ENCODE data around the gene FAM83G.

FAM83G gene

GRCh38 chr17:18997650-18998196 lies 6.8 kb downstream of the FAM83G start:
- no peak overlapping the region for H2AFZ ChIP-seq (ENCODE audit: low read length)
- no peaks in the 10 kb centered on the region for H4K20me1 ChIP-seq (ENCODE audit: insufficient read depth, low read length, poor library complexity, severe bottlenecking)
- no peak overlapping the region for H3K4me2 ChIP-seq (ENCODE audit: low read depth, low read length, poor library complexity, severe bottlenecking)
- no peak for TF ChIP-seq EZH2phosphoT487 (IDR thresholded peaks at IDR 0.05; ENCODE audit: borderline replicate concordance)
- no peak for TF ChIP-seq CTCF (conservative IDR thresholded peaks at IDR 0.05; ENCODE audit: low read length)
- no peak overlapping the region for H3K9ac ChIP-seq (ENCODE audit: low read depth, low read length, poor library complexity, severe bottlenecking)
- H3K4me1 ChIP-seq (ENCODE audit: insufficient read depth, low read length, poor library complexity, severe bottlenecking), result peaks cover 41% of the 10 kb centered on the region
- no peak overlapping the region for H3K4me3 ChIP-seq (ENCODE audit: low read length, poor library complexity, severe bottlenecking)
- H3K27me3 ChIP-seq (ENCODE audit: insufficient read depth, low read length, poor library complexity, severe bottlenecking), result no peaks in the 10 kb centered on the region
- no peaks in the 10 kb centered on the region for H3K36me3 ChIP-seq (ENCODE audit: insufficient read depth, low read length)
- H3K79me2 ChIP-seq (ENCODE audit: insufficient read depth, low read length), result no peaks in the 10 kb centered on the region
- no peaks in the 10 kb centered on the region for H3K9me2 ChIP-seq (replicated peaks; ENCODE audit: low read depth, low read length)
- 0 out of 2 replicates have a peak, but pooled peaks cover 3% of the 10 kb centered on the region for H3K9me3 ChIP-seq (ENCODE audit: insufficient read depth, low read depth, low read length)
- no peaks in the 10 kb centered on the region for H3F3A ChIP-seq (ENCODE audit: low read depth)

- peaks cover 45% of the 10 kb centered on the region for H3K4me1 ChIP-seq (ENCODE audit: insufficient read depth, low read length, poor library complexity, severe bottlenecking)
- no peak overlapping the region for H3K4me3 ChIP-seq (ENCODE audit: low read length, poor library complexity, severe bottlenecking)
- H2AFZ ChIP-seq (ENCODE audit: low read length), result no peak overlapping the region
- no peaks in the 10 kb centered on the region for H3K27me3 ChIP-seq (ENCODE audit: insufficient read depth, low read length, poor library complexity, severe bottlenecking)
- no peak for TF ChIP-seq EZH2phosphoT487 (IDR thresholded peaks at IDR 0.05; ENCODE audit: borderline replicate concordance)
- no peak for TF ChIP-seq CTCF (conservative IDR thresholded peaks at IDR 0.05; ENCODE audit: low read length)
- no peaks in the 10 kb centered on the region for H3K79me2 ChIP-seq (ENCODE audit: insufficient read depth, low read length)
- 0 out of 2 replicates have a peak, but pooled peaks cover 3% of the 10 kb centered on the region for H3K9me3 ChIP-seq (ENCODE audit: insufficient read depth, low read depth, low read length)
- H3K4me2 ChIP-seq (ENCODE audit: low read depth, low read length, poor library complexity, severe bottlenecking), result no peak overlapping the region
- no peaks in the 10 kb centered on the region for H4K20me1 ChIP-seq (ENCODE audit: insufficient read depth, low read length, poor library complexity, severe bottlenecking)
- H3K9ac ChIP-seq (ENCODE audit: low read depth, low read length, poor library complexity, severe bottlenecking), result no peak overlapping the region
- H3K9me2 ChIP-seq (replicated peaks; ENCODE audit: low read depth, low read length), result no peaks in the 10 kb centered on the region
- H3K36me3 ChIP-seq (ENCODE audit: insufficient read depth, low read length), result no peaks in the 10 kb centered on the region
- H3F3A ChIP-seq (ENCODE audit: low read depth), result no peaks in the 10 kb centered on the region
Observed at GRCh38 chr17:18996458-18996857, 8.1 kb downstream of the FAM83G start.

GRCh38 chr17:18995220-18995619 lies 9.3 kb downstream of the FAM83G start:
- H4K20me1 ChIP-seq (ENCODE audit: insufficient read depth, low read length, poor library complexity, severe bottlenecking), result no peaks in the 10 kb centered on the region
- H3K79me2 ChIP-seq (ENCODE audit: insufficient read depth, low read length), result no peaks in the 10 kb centered on the region
- H3K9ac ChIP-seq (ENCODE audit: low read depth, low read length, poor library complexity, severe bottlenecking), result no peak overlapping the region

More at GRCh38 chr17:18995220-18995619, 9.3 kb downstream of the FAM83G start:
- no peaks in the 10 kb centered on the region for H3F3A ChIP-seq (ENCODE audit: low read depth)
- no peaks in the 10 kb centered on the region for H3K9me2 ChIP-seq (replicated peaks; ENCODE audit: low read depth, low read length)
- TF ChIP-seq CTCF (conservative IDR thresholded peaks at IDR 0.05; ENCODE audit: low read length) (no peak), EZH2phosphoT487 (IDR thresholded peaks at IDR 0.05; ENCODE audit: borderline replicate concordance) (no peak)
- H3K4me2 ChIP-seq (ENCODE audit: low read depth, low read length, poor library complexity, severe bottlenecking), result no peak overlapping the region
- no peaks in the 10 kb centered on the region for H3K36me3 ChIP-seq (ENCODE audit: insufficient read depth, low read length)
- H2AFZ ChIP-seq (ENCODE audit: low read length), result no peak overlapping the region
- peaks cover 48% of the 10 kb centered on the region for H3K4me1 ChIP-seq (ENCODE audit: insufficient read depth, low read length, poor library complexity, severe bottlenecking)
- H3K9me3 ChIP-seq (ENCODE audit: insufficient read depth, low read depth, low read length), result 0 out of 2 replicates have a peak, but pooled peaks cover 3% of the 10 kb centered on the region
- no peak overlapping the region for H3K4me3 ChIP-seq (ENCODE audit: low read length, poor library complexity, severe bottlenecking)
- no peaks in the 10 kb centered on the region for H3K27me3 ChIP-seq (ENCODE audit: insufficient read depth, low read length, poor library complexity, severe bottlenecking)

All from Loucy (cell line).